K562 (cell line): ENCODE results near the gene LEPR. TPM values are rescaled to one million over a fixed set of nuclear protein-coding genes. Genes with fewer than 3 reads are reported as not detected.

Experiments used
- ARID3A ChIP-seq: IDR thresholded peaks from 2 replicates; pipeline ENCODE4 v1.6.1; 2012; ENCODE audit warnings: low read depth, low read length, improper control_type of control experiment, borderline replicate concordance
- ARID4B ChIP-seq: sonication (generic); formaldehyde crosslinking; IDR thresholded peaks from 2 replicates; pipeline ENCODE4 v1.8.0; 2022; ENCODE audit warnings: mild to moderate bottlenecking, missing genetic modification reagents
- BDP1 ChIP-seq: IDR thresholded peaks from 3 replicates; pipeline ENCODE4 v1.6.1; 2011; ENCODE audit not compliant: insufficient read length, insufficient read depth
- CBFA2T3 ChIP-seq: fragments of 450-650 bp; IDR thresholded peaks from 2 replicates; pipeline ENCODE4 v1.6.1; 2017
- NR2C2 ChIP-seq, 2 experiments: fragments of 200-800 bp in 1 of 2; sonication (Bioruptor generic) in 1 of 2; sonication (generic) in 1 of 2; formaldehyde crosslinking in 1 of 2; IDR thresholded peaks; 2 replicates each; pipeline versions ENCODE4 v1.6.1 to v1.8.0; 2016 to 2022; ENCODE audit warnings: mild to moderate bottlenecking in 1 of 2, missing compliant biosample characterization in 1 of 2, missing genetic modification characterization in 1 of 2, missing genetic modification reagents in 1 of 2
- REST ChIP-seq, 2 experiments: fragments of 450-650 bp; formaldehyde crosslinking in 1 of 2; IDR thresholded peaks; 2 replicates each; pipeline versions ENCODE4 v1.4.0 to v1.6.1; 2014 to 2020; ENCODE audit warnings: mild to moderate bottlenecking in 2 of 2, borderline replicate concordance in 1 of 2, low read depth in 1 of 2
- TAF9B ChIP-seq: fragments of 450-650 bp; IDR thresholded peaks from 2 replicates; pipeline ENCODE4 v1.6.1; 2018; ENCODE audit warnings: mild to moderate bottlenecking; ENCODE audit not compliant: partially characterized antibody
- TRIM24 ChIP-seq, 2 experiments: fragments of 450-650 bp; IDR thresholded peaks; 2 replicates each; pipeline ENCODE4 v1.6.1; 2016
- TSC22D4 ChIP-seq: fragments of 450-650 bp; IDR thresholded peaks from 2 replicates; pipeline ENCODE4 v1.6.1; 2016; ENCODE audit warnings: missing genetic modification characterization, missing biosample characterization, control low read depth
- ZNF280B ChIP-seq: fragments of 250-450 bp; sonication (Bioruptor Pico); IDR thresholded peaks from 2 replicates; pipeline ENCODE4 v1.5.1; 2021; ENCODE audit warnings: mild to moderate bottlenecking
- polyA plus RNA-seq, 8 experiments: library from polyadenylated mRNA; depleted of rRNA in 4 of 8; stranded (reverse) in 5 of 8; unstranded in 3 of 8; fragments of >200 nt; fragmentation: Nextera tagmentation in 2 of 8; fragmentation: Illumina TruSeq in 1 of 8; extraction: Ambion mirVana in 2 of 8; extraction: Trizol in 1 of 8; gene quantifications; 2 replicates each; pipeline versions ENCODE4 v1.2.1 to v1.2.3, GENCODE V29; 2011 to 2014; ENCODE audit warnings: inconsistent platforms in 1 of 8, missing spikeins in 1 of 8
- total RNA-seq, 7 experiments: library from RNA; depleted of rRNA in 6 of 7; stranded (reverse); fragments of >200 nt in 6 of 7; fragmentation: Illumina TruSeq in 2 of 7; extraction: Trizol in 2 of 7; gene quantifications; 2 replicates each; pipeline versions ENCODE4 v1.2.1 to v1.2.3, GENCODE V29; 2011 to 2021; ENCODE audit warnings: low replicate concordance in 1 of 7

Gene LEPR
- total and polyA plus RNA-seq, 9 of the 15 experiments (the other 6 are each of a cell fraction or from before 2014, with no cell fraction given), result 12.2 to 111 (median 43.1) TPM

GRCh38 chr1:65412256-65412983, 8.0 kb upstream of the LEPR start (continued):
- TF ChIP-seq REST (IDR thresholded peaks at IDR 0.05; ENCODE audit: borderline replicate concordance), result peak; percentile 21; the same call in 1 of the 2 replicates
- TF ChIP-seq REST (CRISPR knock-in tag; IDR thresholded peaks at IDR 0.05; ENCODE audit: low read depth), result no peak
- TF ChIP-seq ARID4B (CRISPR knock-in tag), result no peak
- TF ChIP-seq BDP1, result no peak
- peak; percentile 68 for TF ChIP-seq TAF9B
- no peak for TF ChIP-seq TSC22D4 (tag)
- peak; percentile 99 for TF ChIP-seq CBFA2T3
- TF ChIP-seq NR2C2 (CRISPR knock-in tag; IDR thresholded peaks at IDR 0.05), result no peak
- TF ChIP-seq NR2C2 (tag; IDR thresholded peaks at IDR 0.05), result peak; percentile 85
- peak; percentile 92 to 93 for TF ChIP-seq TRIM24 (IDR thresholded peaks at IDR 0.05)
- no peak for TF ChIP-seq ZNF280B (CRISPR knock-in tag)
- peak; percentile 77 for TF ChIP-seq ARID3A
